Measurements from ENCODE around the gene SLIT3. TPM values are rescaled to one million over a fixed set of nuclear protein-coding genes. Genes with fewer than 3 reads are reported as not detected.

Gene SLIT3
- total and polyA plus RNA-seq, 2 donors (not counting 3 experiments of a cell fraction or from before 2014, with no cell fraction given), result 0.90 to 1.0 TPM

- H4K20me1 ChIP-seq (replicated peaks; ENCODE audit: control insufficient read depth, extremely low read depth, insufficient read depth, low read length), result no peaks in the 10 kb centered on the region
- no peak for TF ChIP-seq CTCF (IDR thresholded peaks at IDR 0.05; ENCODE audit: extremely low read depth in 1 of 2, insufficient read depth in 1 of 2, low read depth in 1 of 2, low read length in 2 of 2)
- no peaks in the 10 kb centered on the region for H3K36me3 ChIP-seq (ENCODE audit: control insufficient read depth in 2 of 2, extremely low read depth in 1 of 2, insufficient read depth in 2 of 2, low read length in 2 of 2)
- CTCF ChIA-PET, result no interaction called here
- DNase-seq (ENCODE audit: low read depth, low spot score), result no peak
- intact Hi-C loops (cut with micrococcal nuclease) (no loop called here), dilution Hi-C loops (cut with MboI; ENCODE audit: extremely low pct_ligation_motif_present, low sequenced_read_pairs) (no loop called here)
- FAIRE-seq, result no peak
- H3K4me3 ChIP-seq (replicated peaks in 1 of 3; ENCODE audit: insufficient read depth in 1 of 3, low read depth in 1 of 3, low read length in 3 of 3), result no peak overlapping the region
- H3K27me3 ChIP-seq (ENCODE audit: control insufficient read depth in 2 of 2, insufficient read depth in 2 of 2, low read length in 2 of 2), result no peaks in the 10 kb centered on the region
- H3K27ac ChIP-seq (ENCODE audit: insufficient read depth, low read depth, low read length), result no peak overlapping the region
- no peak overlapping the region for H3K9ac ChIP-seq (replicated peaks; ENCODE audit: extremely low read depth, insufficient read depth, low read length)
- POLR2A ChIA-PET, result no interaction called here
- H3K79me2 ChIP-seq (ENCODE audit: control insufficient read depth, insufficient read depth, low read length), result no peaks in the 10 kb centered on the region
- H3K4me1 ChIP-seq (ENCODE audit: control insufficient read depth, extremely low read depth, insufficient read depth, low read length), result peaks cover 3% of the 10 kb centered on the region
- H3K4me2 ChIP-seq (ENCODE audit: insufficient read depth, low read length), result no peak overlapping the region
- no TSS peak for BruUV-seq (replicated peaks)
- peak overlapping the region; percentile 24 for H2AFZ ChIP-seq (ENCODE audit: low read depth, low read length)
- H3K9me1 ChIP-seq (replicated peaks; ENCODE audit: control insufficient read depth, extremely low read depth, insufficient read depth, low read length), result no peaks in the 10 kb centered on the region
- H3K9me3 ChIP-seq (replicated peaks; ENCODE audit: control insufficient read depth, insufficient read depth, low read length), result no peaks in the 10 kb centered on the region
Observed at GRCh38 chr5:168683927-168684295, 617.0 kb downstream of the SLIT3 start.

GRCh38 chr5:168683247-168683926 is 617.6 kb downstream of the SLIT3 start:
- H3K27me3 ChIP-seq (ENCODE audit: control insufficient read depth in 2 of 2, insufficient read depth in 2 of 2, low read length in 2 of 2), result no peaks in the 10 kb centered on the region
- POLR2A ChIA-PET, result no interaction called here
- H3K9me1 ChIP-seq (replicated peaks; ENCODE audit: control insufficient read depth, extremely low read depth, insufficient read depth, low read length), result no peaks in the 10 kb centered on the region
- H3K9ac ChIP-seq (replicated peaks; ENCODE audit: extremely low read depth, insufficient read depth, low read length), result no peak overlapping the region
- FAIRE-seq, result no peak
- H3K9me3 ChIP-seq (replicated peaks; ENCODE audit: control insufficient read depth, insufficient read depth, low read length), result no peaks in the 10 kb centered on the region
- intact Hi-C loops (cut with micrococcal nuclease), result no loop called here
- H4K20me1 ChIP-seq (replicated peaks; ENCODE audit: control insufficient read depth, extremely low read depth, insufficient read depth, low read length), result no peaks in the 10 kb centered on the region
- peak overlapping the region; percentile 24 for H2AFZ ChIP-seq (ENCODE audit: low read depth, low read length)
- H3K79me2 ChIP-seq (ENCODE audit: control insufficient read depth, insufficient read depth, low read length), result no peaks in the 10 kb centered on the region
- dilution Hi-C loops (cut with MboI; ENCODE audit: extremely low pct_ligation_motif_present, low sequenced_read_pairs), result no loop called here
- H3K4me2 ChIP-seq (ENCODE audit: insufficient read depth, low read length), result no peak overlapping the region
- DNase-seq (ENCODE audit: low read depth, low spot score), result no peak
- no TSS peak for BruUV-seq (replicated peaks)
- TF ChIP-seq GATA2 (IDR thresholded peaks at IDR 0.05; ENCODE audit: insufficient read depth, insufficient read length, low read depth, low read length) (no peak), MYC (IDR thresholded peaks at IDR 0.05; ENCODE audit: low read depth, low read length) (no peak), EZH2 (IDR thresholded peaks at IDR 0.05; ENCODE audit: borderline replicate concordance, low read depth, low read length, severe bottlenecking) (no peak), CTCF (IDR thresholded peaks at IDR 0.05; ENCODE audit: extremely low read depth in 1 of 2, insufficient read depth in 1 of 2, low read depth in 1 of 2, low read length in 2 of 2) (no peak), JUN (IDR thresholded peaks at IDR 0.05; ENCODE audit: borderline replicate concordance, insufficient read depth, insufficient read length, low read depth) (no peak), POLR2A (IDR thresholded peaks at IDR 0.05; ENCODE audit: low read depth, low read length) (no peak), POLR2AphosphoS5 (IDR thresholded peaks at IDR 0.05; ENCODE audit: insufficient read depth, low read depth, low read length) (no peak), FOS (IDR thresholded peaks at IDR 0.05; ENCODE audit: borderline replicate concordance, insufficient read depth, low read length) (no peak), MAX (IDR thresholded peaks at IDR 0.05; ENCODE audit: insufficient read depth, insufficient read length) (no peak)
- H3K27ac ChIP-seq (ENCODE audit: insufficient read depth, low read depth, low read length), result no peak overlapping the region
- CTCF ChIA-PET, result no interaction called here
- H3K4me3 ChIP-seq (replicated peaks in 1 of 3; ENCODE audit: insufficient read depth in 1 of 3, low read depth in 1 of 3, low read length in 3 of 3), result no peak overlapping the region
- no peaks in the 10 kb centered on the region for H3K36me3 ChIP-seq (ENCODE audit: control insufficient read depth in 2 of 2, extremely low read depth in 1 of 2, insufficient read depth in 2 of 2, low read length in 2 of 2)
- peaks cover 3% of the 10 kb centered on the region for H3K4me1 ChIP-seq (ENCODE audit: control insufficient read depth, extremely low read depth, insufficient read depth, low read length)
